Measurements from ENCODE around the gene C1orf21. TPM values are rescaled to one million over a fixed set of nuclear protein-coding genes. Genes with fewer than 3 reads are reported as not detected.

The C1orf21 gene
- total and polyA plus RNA-seq, 2 donors (not counting 1 experiment from before 2014, with no cell fraction given) = 53.0 to 95.4 TPM

DNA sequence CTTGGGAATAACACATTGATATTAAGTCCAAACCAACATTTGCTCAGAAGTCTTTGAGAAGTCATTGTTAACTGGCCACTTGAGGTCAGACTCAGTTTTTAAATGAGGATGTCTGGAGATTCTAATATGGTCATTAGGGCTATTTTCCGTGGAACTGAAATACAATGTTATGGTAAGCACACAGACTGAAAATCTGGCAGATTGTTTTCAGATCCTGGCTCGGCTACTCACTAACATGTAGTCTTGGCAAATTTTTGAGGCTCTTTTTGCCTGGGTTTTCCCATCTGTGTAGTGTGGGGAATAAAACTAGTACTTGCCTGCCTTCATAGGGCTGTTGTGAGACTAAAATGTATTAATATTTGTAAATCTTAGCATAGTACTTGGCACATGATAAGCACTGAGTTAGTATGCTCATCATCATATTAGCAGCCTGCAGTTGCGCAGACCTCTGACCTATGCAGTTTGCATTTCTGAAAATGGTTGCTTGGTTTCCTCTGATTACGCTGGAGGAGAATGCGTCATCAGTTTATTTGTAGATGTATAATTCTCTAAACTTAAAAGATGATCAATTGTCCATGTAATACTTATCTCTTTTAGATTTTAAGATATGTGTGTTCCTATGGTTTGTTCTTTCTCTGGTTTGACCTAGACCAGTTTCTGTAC, 100.8 kb downstream of the C1orf21 start:
- H3K9ac ChIP-seq (ENCODE audit: insufficient read depth, low read length) = no peak overlapping the region
- peak in 1 of 2 donors; percentile 58 for DNase-seq (ENCODE audit: low read depth in 2 of 2)
- TF ChIP-seq EZH2 (IDR thresholded peaks at IDR 0.05; ENCODE audit: low read length, missing control alignments) = no peak
- TF ChIP-seq, protein P1, sequence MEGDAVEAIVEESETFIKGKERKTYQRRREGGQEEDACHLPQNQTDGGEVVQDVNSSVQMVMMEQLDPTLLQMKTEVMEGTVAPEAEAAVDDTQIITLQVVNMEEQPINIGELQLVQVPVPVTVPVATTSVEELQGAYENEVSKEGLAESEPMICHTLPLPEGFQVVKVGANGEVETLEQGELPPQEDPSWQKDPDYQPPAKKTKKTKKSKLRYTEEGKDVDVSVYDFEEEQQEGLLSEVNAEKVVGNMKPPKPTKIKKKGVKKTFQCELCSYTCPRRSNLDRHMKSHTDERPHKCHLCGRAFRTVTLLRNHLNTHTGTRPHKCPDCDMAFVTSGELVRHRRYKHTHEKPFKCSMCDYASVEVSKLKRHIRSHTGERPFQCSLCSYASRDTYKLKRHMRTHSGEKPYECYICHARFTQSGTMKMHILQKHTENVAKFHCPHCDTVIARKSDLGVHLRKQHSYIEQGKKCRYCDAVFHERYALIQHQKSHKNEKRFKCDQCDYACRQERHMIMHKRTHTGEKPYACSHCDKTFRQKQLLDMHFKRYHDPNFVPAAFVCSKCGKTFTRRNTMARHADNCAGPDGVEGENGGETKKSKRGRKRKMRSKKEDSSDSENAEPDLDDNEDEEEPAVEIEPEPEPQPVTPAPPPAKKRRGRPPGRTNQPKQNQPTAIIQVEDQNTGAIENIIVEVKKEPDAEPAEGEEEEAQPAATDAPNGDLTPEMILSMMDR (conservative IDR thresholded peaks at IDR 0.05 in 1 of 2, IDR thresholded peaks at IDR 0.05 in 1 of 2; ENCODE audit: low read depth in 1 of 2, low read length in 2 of 2) = no peak
- H2AFZ ChIP-seq (ENCODE audit: low read length) = no peak overlapping the region
- no peaks in the 10 kb centered on the region for H3K9me3 ChIP-seq (ENCODE audit: control insufficient read depth, insufficient read depth, low read depth, low read length)
- H3K36me3 ChIP-seq (ENCODE audit: control insufficient read depth, insufficient read depth, low read length) = no peaks in the 10 kb centered on the region
- H3K27ac ChIP-seq (ENCODE audit: insufficient read depth, low read length) = peak overlapping the region; percentile 37
- peaks cover 35% of the 10 kb centered on the region for H3K79me2 ChIP-seq (ENCODE audit: control insufficient read depth, insufficient read depth, low read length)
- no peak overlapping the region for H3K4me3 ChIP-seq (replicated peaks in 1 of 4; ENCODE audit: control extremely low read depth in 1 of 4, insufficient read depth in 1 of 4, low read depth in 3 of 4, low read length in 4 of 4)
- peak overlapping the region; percentile 27 for H3K4me2 ChIP-seq (ENCODE audit: extremely low read depth, insufficient read depth, low read length)
- H3K27me3 ChIP-seq (ENCODE audit: control insufficient read depth, insufficient read depth, low read length) = no peaks in the 10 kb centered on the region
- peaks cover 39% of the 10 kb centered on the region for H3K4me1 ChIP-seq (ENCODE audit: control insufficient read depth, extremely low read depth, insufficient read depth, low read length)
- no peaks in the 10 kb centered on the region for H4K20me1 ChIP-seq (ENCODE audit: control insufficient read depth, extremely low read depth, insufficient read depth, low read length)

DNA sequence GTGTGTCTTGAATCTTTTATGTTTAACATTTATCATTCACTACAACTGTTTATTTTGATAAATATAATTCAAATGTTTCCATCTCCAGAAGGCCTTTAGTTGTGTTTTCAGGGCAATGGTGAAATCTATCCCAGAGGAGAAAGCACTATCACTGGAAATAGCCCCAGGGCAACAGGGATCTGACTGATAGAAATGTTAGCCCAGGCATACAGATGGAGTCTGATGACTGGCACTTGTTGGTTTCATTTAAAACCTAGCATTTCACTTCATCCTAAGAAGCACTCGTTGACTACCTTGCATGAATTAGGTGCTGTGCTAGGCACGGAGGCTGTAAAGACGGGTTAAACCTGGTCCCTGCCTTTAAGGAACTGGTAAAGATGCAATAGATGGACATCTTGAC, 103.1 kb downstream of the C1orf21 start:
- H3K4me1 ChIP-seq (ENCODE audit: control insufficient read depth, extremely low read depth, insufficient read depth, low read length) = peaks cover 34% of the 10 kb centered on the region
- TF ChIP-seq EZH2 (IDR thresholded peaks at IDR 0.05; ENCODE audit: low read length, missing control alignments) = no peak
- TF ChIP-seq, protein P1 (conservative IDR thresholded peaks at IDR 0.05 in 1 of 2, IDR thresholded peaks at IDR 0.05 in 1 of 2; ENCODE audit: low read depth in 1 of 2, low read length in 2 of 2) = no peak
- no peaks in the 10 kb centered on the region for H3K27me3 ChIP-seq (ENCODE audit: control insufficient read depth, insufficient read depth, low read length)
- H4K20me1 ChIP-seq (ENCODE audit: control insufficient read depth, extremely low read depth, insufficient read depth, low read length) = no peaks in the 10 kb centered on the region
- no peak for DNase-seq (ENCODE audit: low read depth in 2 of 2)
- peak overlapping the region; percentile 24 for H3K27ac ChIP-seq (ENCODE audit: insufficient read depth, low read length)
- no peak overlapping the region for H2AFZ ChIP-seq (ENCODE audit: low read length)
- H3K9me3 ChIP-seq (ENCODE audit: control insufficient read depth, insufficient read depth, low read depth, low read length) = no peaks in the 10 kb centered on the region
- H3K36me3 ChIP-seq (ENCODE audit: control insufficient read depth, insufficient read depth, low read length) = no peaks in the 10 kb centered on the region
- no peak overlapping the region for H3K4me3 ChIP-seq (replicated peaks in 1 of 4; ENCODE audit: control extremely low read depth in 1 of 4, insufficient read depth in 1 of 4, low read depth in 3 of 4, low read length in 4 of 4)
- peaks cover 47% of the 10 kb centered on the region for H3K79me2 ChIP-seq (ENCODE audit: control insufficient read depth, insufficient read depth, low read length)
- no peak overlapping the region for H3K9ac ChIP-seq (ENCODE audit: insufficient read depth, low read length)
- H3K4me2 ChIP-seq (ENCODE audit: extremely low read depth, insufficient read depth, low read length) = no peak overlapping the region

DNA sequence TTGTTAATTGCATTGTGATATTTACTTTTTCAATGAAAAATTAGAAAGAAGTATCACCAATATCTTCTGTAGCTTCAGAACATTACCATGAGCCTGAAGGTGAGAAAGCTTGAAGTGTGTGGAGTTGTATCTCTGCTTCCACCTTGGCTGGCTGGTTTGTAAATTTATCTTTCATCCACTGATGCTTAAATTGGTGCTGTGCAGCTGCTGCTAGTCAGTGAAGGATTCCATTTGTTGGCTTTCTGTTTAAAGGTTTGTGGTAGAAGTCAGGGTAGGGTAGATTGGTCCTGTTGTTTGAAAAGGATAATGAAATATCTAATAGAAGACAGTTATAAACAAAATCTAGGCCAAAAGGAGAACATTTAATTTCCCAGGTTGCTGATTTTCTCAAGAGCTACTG, 105.7 kb downstream of the C1orf21 start:
- Histone ChIP-seq H3K27ac (ENCODE audit: insufficient read depth, low read length) (peak overlapping the region; percentile 82), H4K20me1 (ENCODE audit: control insufficient read depth, extremely low read depth, insufficient read depth, low read length) (no peaks in the 10 kb centered on the region), H3K79me2 (ENCODE audit: control insufficient read depth, insufficient read depth, low read length) (peaks cover 31% of the 10 kb centered on the region), H3K9me3 (ENCODE audit: control insufficient read depth, insufficient read depth, low read depth, low read length) (no peaks in the 10 kb centered on the region), H3K9ac (ENCODE audit: insufficient read depth, low read length) (no peak overlapping the region), H3K4me2 (ENCODE audit: extremely low read depth, insufficient read depth, low read length) (no peak overlapping the region), H3K27me3 (ENCODE audit: control insufficient read depth, insufficient read depth, low read length) (no peaks in the 10 kb centered on the region), H3K36me3 (ENCODE audit: control insufficient read depth, insufficient read depth, low read length) (no peaks in the 10 kb centered on the region), H3K4me3 (replicated peaks in 1 of 4; ENCODE audit: control extremely low read depth in 1 of 4, insufficient read depth in 1 of 4, low read depth in 3 of 4, low read length in 4 of 4) (no peak overlapping the region), H3K4me1 (ENCODE audit: control insufficient read depth, extremely low read depth, insufficient read depth, low read length) (peaks cover 18% of the 10 kb centered on the region), H2AFZ (ENCODE audit: low read length) (no peak overlapping the region)
- DNase-seq (ENCODE audit: low read depth in 2 of 2) = no peak
- TF ChIP-seq, protein P1 (conservative IDR thresholded peaks at IDR 0.05 in 1 of 2, IDR thresholded peaks at IDR 0.05 in 1 of 2; ENCODE audit: low read depth in 1 of 2, low read length in 2 of 2) = no peak
- TF ChIP-seq EZH2 (IDR thresholded peaks at IDR 0.05; ENCODE audit: low read length, missing control alignments) = no peak

Measured in fibroblast of lung (primary cell).